HG03575 (cell line): ENCODE measurements around the gene EMSY.
"Not testable (repeated sequence)": the region's sequence is repeated elsewhere in the genome, so short reads cannot be mapped to it uniquely, and the experiment has no call there.

Source experiments
- ATAC-seq: cut with Tn5 transposase; IDR thresholded peaks from one replicate; pipeline ENCODE4 v1.9.1; 2021; ENCODE audit not compliant: unreplicated experiment, insufficient number of reproducible peaks, low FRiP score; ENCODE audit errors: extremely low read depth

The EMSY gene

GRCh38 chr11:76444384-76445120, at the start of gene EMSY:
Gene EMSY (plus strand): TSS chr11:76445018. CDS start chr11:76446939, 1,921 bp downstream.
- peak; percentile 58 for ATAC-seq

DNA sequence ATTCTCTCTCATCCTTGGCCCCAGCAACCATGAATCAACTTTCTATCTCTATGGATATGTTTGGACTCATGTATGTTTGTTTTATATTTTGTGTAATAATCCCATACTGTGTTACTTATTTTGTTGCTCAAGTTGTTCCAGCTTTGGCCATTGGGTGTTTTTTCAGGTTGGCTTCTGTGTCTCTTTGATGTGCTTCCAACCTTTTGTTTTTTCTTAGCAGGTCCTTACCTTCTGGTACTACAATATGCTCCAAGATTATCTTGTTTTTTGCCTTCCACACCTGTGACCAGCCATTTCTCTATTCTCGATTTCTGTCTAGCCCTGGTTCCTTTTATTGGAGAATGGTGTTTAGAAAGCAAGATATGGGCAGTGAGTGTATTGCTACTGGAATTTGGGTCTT, 49.5 kb upstream of the EMSY start:
- ATAC-seq: no peak

GRCh38 chr11:76397383-76397782, 47.4 kb upstream of the EMSY start:
- no peak for ATAC-seq

DNA sequence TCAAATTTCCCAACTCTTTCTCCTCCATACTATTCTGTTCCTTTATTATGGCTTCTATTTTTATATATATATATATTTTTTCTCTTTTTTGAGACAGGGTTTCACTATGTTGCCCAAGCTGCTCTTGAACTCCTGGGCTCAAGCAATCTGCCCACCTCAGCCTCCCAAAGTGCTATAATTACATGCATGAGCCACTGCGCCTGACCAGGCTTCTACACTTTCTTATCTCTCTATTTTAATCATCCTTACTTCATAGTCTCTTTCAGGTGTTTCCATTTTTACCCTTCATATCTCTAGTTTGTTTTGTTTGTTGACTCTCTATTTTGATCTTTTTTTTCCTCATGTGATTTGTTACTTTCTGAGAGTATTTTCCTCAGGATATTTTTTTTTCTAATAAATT, 43.9 kb upstream of the EMSY start:
- no peak for ATAC-seq

- ATAC-seq: not testable (repeated sequence)
Observed at GRCh38 chr11:76401484-76401883, 43.3 kb upstream of the EMSY start.

GRCh38 chr11:76406359-76406758, 38.5 kb upstream of the EMSY start:
- ATAC-seq: no peak

GRCh38 chr11:76408171-76408965, 36.5 kb upstream of the EMSY start:
- no peak for ATAC-seq

DNA sequence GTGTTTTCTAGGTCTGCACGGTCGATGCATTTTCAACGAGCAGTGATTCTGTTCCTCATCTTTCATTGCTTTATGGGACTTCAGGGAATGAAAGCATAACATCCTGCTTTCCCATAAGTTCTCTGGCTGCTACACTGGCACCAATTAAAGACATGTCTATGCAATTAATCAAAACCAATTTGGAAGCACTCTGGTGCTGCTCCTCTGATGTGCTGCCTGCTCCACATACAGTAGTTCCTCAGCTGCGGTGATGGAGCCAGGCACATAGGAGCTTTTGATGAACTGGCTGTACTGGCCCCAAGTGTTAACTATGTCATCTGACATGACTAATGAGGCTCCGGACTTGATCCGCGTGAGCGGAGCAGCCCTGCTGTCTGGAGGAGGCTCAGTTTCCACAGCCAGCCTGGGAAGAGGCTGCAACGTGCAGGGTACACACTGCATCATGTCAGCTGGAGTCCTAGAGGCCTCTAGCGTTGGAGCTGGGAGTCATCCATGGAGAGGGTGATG, 33.9 kb upstream of the EMSY start:
- no peak for ATAC-seq

- no peak for ATAC-seq
Observed at GRCh38 chr11:76415073-76415472, 29.7 kb upstream of the EMSY start.

- ATAC-seq: no peak
Observed at GRCh38 chr11:76419896-76420295, 24.9 kb upstream of the EMSY start.

DNA sequence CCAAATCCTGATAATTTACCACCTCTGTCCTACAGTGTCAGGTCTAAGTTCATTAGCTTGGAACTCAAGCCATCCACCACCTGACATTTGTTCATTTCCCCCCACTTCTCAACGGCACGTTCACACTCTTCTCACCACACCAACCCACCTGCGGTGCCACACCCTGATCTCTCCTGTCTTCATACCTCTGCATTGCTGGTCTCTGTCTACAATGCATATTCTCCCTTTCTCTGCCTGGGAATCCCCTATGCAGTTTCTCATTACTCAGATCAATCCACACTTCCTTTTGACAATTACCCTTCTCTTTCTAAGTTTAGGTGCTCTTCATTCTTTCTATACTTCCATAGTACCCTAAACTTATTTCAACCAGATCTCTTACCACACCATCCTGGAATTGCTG, 20.4 kb upstream of the EMSY start:
- no peak for ATAC-seq

DNA sequence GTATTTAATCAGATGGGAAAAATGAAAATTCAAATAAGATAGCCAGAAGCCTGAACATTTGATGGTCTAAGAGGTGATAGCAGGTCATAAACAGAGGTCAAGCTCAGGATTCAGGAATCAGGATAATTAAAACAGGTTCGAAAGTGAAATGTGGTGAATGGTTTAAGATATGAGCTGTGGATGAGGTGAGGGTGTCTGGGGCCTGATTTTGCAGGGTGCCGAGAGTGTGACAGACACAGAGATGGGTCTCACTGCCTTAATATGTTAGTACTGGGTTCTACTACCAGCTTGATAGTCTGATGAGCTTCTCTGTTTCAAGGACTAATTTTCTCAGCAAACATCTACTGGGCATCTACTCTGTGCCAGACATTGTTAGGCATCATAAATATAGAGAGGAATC, 19.9 kb upstream of the EMSY start:
- ATAC-seq: no peak

GRCh38 chr11:76426660-76427059, 18.2 kb upstream of the EMSY start:
- ATAC-seq: no peak

GRCh38 chr11:76436020-76436419, 8.8 kb upstream of the EMSY start:
- no peak for ATAC-seq

- ATAC-seq: no peak
Observed at GRCh38 chr11:76443268-76443980, 1.4 kb upstream of the EMSY start.

- no peak for ATAC-seq
Observed at GRCh38 chr11:76444065-76444383, 794 bp upstream of the EMSY start.

DNA sequence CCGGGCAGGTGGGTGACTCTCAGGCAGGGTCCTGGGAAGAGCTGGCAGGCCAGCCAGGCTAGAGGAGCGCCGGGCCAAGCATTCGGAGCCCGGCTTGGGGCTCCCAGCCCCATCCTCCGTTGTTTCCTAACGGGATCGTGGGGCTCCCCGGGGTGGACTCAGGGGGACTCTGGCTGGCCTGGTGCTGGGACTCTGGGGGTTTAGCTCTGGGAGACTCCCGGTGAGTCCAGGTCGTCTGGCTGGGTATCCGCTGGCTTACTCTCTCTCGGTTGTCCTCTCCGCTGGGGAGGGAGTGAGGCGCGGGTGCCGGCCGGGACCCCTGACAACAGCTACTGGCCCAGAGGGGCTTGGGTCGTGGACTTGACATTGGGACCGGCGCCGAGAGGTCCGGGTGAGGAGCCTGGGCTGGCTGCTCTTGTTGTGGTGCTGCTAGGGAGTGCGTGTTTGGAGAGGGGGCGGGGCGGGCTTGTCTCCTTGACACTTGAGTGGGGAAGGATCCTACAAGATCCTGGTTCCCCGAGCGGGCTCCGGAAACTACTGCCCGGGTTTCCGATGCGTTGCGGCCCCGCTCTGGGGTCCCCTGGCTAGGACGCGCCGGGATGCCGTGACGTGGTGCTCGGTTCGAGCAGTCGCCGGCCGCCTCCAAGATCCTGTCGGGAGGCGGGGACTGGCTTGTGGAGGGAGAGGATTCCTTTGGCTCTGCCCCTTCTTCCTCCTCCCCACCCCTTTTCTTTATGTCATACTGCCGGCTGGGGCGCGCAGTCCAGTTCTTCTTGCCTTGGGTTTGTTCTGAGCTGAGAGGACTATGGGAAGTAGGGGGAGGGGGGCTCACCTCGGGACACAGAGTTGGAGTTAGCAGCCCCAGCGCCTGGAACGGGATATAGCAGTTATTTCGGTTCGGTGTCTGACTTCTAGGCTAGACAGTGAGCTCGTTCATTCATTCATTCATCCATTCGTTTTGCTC, 585 bp downstream of the EMSY start:
- ATAC-seq: no peak

GRCh38 chr11:76448506-76448905, 3.7 kb downstream of the EMSY start:
- ATAC-seq: no peak

- no peak for ATAC-seq
Observed at GRCh38 chr11:76453248-76453647, 8.4 kb downstream of the EMSY start.
